ENCODE data around the gene TAMALIN. TPM values are rescaled to one million over a fixed set of nuclear protein-coding genes. Genes with fewer than 3 reads are reported as not detected.

The TAMALIN gene
- total RNA-seq, 1 donor, result 4.7 TPM

DNA sequence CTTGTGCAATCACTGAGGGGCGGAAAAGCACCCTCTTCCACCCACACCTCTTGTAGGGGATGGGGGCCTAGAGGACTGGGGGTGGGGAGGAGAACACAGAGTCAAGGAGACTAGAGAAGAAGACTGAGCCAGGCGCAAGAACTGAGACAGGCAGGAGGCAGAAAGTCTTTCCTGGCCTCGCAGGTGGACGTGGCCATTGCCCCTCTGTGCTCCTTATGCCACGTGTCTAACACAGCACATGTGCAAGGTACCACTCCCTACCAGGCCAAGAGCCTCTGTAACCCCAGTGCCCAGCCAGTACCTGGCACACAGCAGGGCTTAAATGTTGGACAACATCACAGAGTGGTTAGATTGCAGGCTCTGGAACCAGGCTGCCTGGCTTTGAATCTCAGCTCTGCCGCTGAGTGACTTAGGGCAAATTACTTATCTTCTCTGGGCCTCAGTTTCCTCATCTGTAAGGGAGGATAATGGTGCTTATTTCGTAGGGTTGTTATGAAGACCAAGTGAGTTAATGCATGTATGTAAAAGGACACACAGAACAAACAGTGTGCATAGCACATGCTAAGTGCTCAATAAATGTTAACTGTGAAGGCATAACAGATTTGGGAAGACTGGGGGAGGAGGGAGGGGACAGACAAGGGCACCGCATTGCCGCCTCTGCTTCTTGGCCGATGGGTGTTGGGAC, 1.4 kb upstream of the TAMALIN start:
- peaks cover 32% of the 10 kb centered on the region for H3K27me3 ChIP-seq (ENCODE audit: insufficient read depth, low read length)
- no peaks in the 10 kb centered on the region for H3K79me2 ChIP-seq (ENCODE audit: insufficient read depth, low read length)
- H3K4me2 ChIP-seq (ENCODE audit: insufficient read depth, low read length), result no peak overlapping the region
- no peak overlapping the region for H3K4me3 ChIP-seq (ENCODE audit: insufficient read depth, low read length)
- no peak overlapping the region for H2AFZ ChIP-seq (ENCODE audit: low read length)
- TF ChIP-seq, protein P1, sequence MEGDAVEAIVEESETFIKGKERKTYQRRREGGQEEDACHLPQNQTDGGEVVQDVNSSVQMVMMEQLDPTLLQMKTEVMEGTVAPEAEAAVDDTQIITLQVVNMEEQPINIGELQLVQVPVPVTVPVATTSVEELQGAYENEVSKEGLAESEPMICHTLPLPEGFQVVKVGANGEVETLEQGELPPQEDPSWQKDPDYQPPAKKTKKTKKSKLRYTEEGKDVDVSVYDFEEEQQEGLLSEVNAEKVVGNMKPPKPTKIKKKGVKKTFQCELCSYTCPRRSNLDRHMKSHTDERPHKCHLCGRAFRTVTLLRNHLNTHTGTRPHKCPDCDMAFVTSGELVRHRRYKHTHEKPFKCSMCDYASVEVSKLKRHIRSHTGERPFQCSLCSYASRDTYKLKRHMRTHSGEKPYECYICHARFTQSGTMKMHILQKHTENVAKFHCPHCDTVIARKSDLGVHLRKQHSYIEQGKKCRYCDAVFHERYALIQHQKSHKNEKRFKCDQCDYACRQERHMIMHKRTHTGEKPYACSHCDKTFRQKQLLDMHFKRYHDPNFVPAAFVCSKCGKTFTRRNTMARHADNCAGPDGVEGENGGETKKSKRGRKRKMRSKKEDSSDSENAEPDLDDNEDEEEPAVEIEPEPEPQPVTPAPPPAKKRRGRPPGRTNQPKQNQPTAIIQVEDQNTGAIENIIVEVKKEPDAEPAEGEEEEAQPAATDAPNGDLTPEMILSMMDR (IDR thresholded peaks at IDR 0.05; ENCODE audit: extremely low read depth, low read depth, low read length), result no peak
- H4K20me1 ChIP-seq (ENCODE audit: insufficient read depth, low read length), result peaks cover 3% of the 10 kb centered on the region
- H3K36me3 ChIP-seq (ENCODE audit: insufficient read depth, low read length), result no peaks in the 10 kb centered on the region
- no peak overlapping the region for H3K27ac ChIP-seq (ENCODE audit: low read depth, low read length)
- H3K4me1 ChIP-seq (ENCODE audit: insufficient read depth, low read length), result peaks cover under 1% of the 10 kb centered on the region
- H3K9me3 ChIP-seq (ENCODE audit: low read depth, low read length), result no peaks in the 10 kb centered on the region
- peak; percentile 71 for DNase-seq (ENCODE audit: insufficient read length, low spot score, missing footprints)

DNA sequence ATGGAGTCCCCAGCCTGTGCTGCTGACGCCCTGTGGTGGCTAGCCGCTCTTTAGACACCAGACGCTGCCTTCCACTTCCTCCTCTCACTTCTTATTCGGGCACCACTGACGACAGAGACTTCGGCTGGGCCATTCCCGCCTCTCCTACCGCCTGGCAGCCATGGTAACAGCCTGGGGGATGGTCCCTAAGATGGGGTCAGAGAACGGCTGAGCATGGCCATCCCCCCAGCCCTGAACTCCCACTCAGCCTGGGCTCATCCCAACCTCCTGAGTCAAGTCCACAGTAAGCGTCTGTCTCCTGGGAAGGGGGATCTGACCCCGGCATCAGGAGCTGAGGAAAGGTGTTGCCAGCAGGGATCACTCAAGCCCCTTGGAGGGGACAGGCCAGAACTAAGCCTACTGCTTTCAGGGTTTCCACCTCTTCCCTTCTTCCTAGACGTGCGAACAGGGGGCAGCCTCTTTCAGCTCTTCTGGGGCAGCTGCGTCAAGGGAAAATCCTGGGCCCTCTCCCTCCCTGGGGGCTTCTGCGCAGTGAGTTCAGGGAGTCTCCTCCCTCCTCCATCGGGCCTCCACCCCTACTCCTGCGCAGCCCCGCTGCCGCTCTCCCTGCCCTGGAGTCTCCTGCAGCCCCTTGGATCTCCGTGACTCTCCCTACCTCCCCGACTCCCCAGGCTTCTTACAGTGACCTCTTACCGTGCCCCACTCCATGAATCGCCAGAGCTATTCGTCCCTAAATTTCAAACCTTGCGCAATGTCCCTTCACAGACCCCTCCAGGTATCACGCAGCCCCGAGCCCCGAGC, 643 bp upstream of the TAMALIN start:
- H3K4me3 ChIP-seq (ENCODE audit: insufficient read depth, low read length), result peak overlapping the region; percentile 7
- no peaks in the 10 kb centered on the region for H3K9me3 ChIP-seq (ENCODE audit: low read depth, low read length)
- no peak overlapping the region for H3K27ac ChIP-seq (ENCODE audit: low read depth, low read length)
- peaks cover 3% of the 10 kb centered on the region for H4K20me1 ChIP-seq (ENCODE audit: insufficient read depth, low read length)
- H3K27me3 ChIP-seq (ENCODE audit: insufficient read depth, low read length), result peaks cover 32% of the 10 kb centered on the region
- peak; percentile 82 for DNase-seq (ENCODE audit: insufficient read length, low spot score, missing footprints)
- H3K79me2 ChIP-seq (ENCODE audit: insufficient read depth, low read length), result no peaks in the 10 kb centered on the region
- H3K4me2 ChIP-seq (ENCODE audit: insufficient read depth, low read length), result no peak overlapping the region
- no peak overlapping the region for H2AFZ ChIP-seq (ENCODE audit: low read length)
- H3K4me1 ChIP-seq (ENCODE audit: insufficient read depth, low read length), result peaks cover 5% of the 10 kb centered on the region
- no peaks in the 10 kb centered on the region for H3K36me3 ChIP-seq (ENCODE audit: insufficient read depth, low read length)
- TF ChIP-seq, protein P1 (IDR thresholded peaks at IDR 0.05; ENCODE audit: extremely low read depth, low read depth, low read length), result no peak

DNA sequence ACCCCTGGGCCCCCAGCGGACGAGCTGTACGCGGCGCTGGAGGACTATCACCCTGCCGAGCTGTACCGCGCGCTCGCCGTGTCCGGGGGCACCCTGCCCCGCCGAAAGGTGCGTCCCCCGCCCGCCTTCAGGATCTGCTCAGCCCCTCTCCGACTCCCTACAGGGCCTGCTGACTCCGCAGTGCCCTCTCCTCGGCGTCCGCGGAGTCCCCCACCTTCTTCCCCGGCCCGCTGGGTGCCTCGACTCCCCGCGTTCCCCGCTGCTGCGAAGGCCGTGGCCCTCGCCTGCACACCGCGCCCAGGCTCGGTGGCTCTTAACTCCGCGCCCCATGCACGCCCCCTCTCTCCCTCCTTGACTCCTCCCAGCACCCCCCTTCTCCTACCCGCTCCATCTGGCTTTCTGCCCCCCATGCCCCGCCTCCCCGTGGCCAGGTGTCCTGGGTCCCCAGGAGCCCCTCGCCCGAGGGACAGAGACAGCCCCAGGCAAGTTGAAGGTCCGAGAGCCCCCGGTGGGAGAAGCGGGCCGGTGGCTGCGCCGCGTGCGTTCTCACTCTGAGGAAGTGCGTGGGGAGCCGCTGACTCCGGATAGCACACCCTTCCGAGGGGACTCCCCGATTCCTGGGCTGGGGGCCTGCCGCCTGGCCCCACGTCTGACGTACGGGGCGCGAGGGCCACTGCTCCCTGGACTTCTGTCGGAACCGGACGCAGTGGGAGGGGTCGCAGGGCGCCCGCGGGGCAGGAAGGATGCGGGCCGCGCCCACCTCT, 594 bp downstream of the TAMALIN start:
- peak overlapping the region; percentile 56 for H3K4me3 ChIP-seq (ENCODE audit: insufficient read depth, low read length)
- H3K4me1 ChIP-seq (ENCODE audit: insufficient read depth, low read length), result peaks cover 5% of the 10 kb centered on the region
- no peak overlapping the region for H3K27ac ChIP-seq (ENCODE audit: low read depth, low read length)
- H3K36me3 ChIP-seq (ENCODE audit: insufficient read depth, low read length), result no peaks in the 10 kb centered on the region
- H2AFZ ChIP-seq (ENCODE audit: low read length), result no peak overlapping the region
- peak; percentile 81 for DNase-seq (ENCODE audit: insufficient read length, low spot score, missing footprints)
- TF ChIP-seq, protein P1 (IDR thresholded peaks at IDR 0.05; ENCODE audit: extremely low read depth, low read depth, low read length), result no peak
- H3K9me3 ChIP-seq (ENCODE audit: low read depth, low read length), result no peaks in the 10 kb centered on the region
- peaks cover 32% of the 10 kb centered on the region for H3K27me3 ChIP-seq (ENCODE audit: insufficient read depth, low read length)
- no peaks in the 10 kb centered on the region for H3K79me2 ChIP-seq (ENCODE audit: insufficient read depth, low read length)
- peak overlapping the region; percentile 61 for H3K4me2 ChIP-seq (ENCODE audit: insufficient read depth, low read length)
- H4K20me1 ChIP-seq (ENCODE audit: insufficient read depth, low read length), result peaks cover 3% of the 10 kb centered on the region

All from osteoblast (primary cell).